ENCODE data around the gene TNS4. TPM values are rescaled to one million over a fixed set of nuclear protein-coding genes. Genes with fewer than 3 reads are reported as not detected.

The TNS4 gene
- total and polyA plus RNA-seq, 9 of the 15 experiments (the other 6 are each of a cell fraction or from before 2014, with no cell fraction given): 0.04 to 0.73 (median 0.24) TPM; not detected in 1

GRCh38 chr17:40443196-40443987, 58.0 kb downstream of the TNS4 start, which contains the start of gene IGFBP4 (continued):
- TF ChIP-seq, protein P1, sequence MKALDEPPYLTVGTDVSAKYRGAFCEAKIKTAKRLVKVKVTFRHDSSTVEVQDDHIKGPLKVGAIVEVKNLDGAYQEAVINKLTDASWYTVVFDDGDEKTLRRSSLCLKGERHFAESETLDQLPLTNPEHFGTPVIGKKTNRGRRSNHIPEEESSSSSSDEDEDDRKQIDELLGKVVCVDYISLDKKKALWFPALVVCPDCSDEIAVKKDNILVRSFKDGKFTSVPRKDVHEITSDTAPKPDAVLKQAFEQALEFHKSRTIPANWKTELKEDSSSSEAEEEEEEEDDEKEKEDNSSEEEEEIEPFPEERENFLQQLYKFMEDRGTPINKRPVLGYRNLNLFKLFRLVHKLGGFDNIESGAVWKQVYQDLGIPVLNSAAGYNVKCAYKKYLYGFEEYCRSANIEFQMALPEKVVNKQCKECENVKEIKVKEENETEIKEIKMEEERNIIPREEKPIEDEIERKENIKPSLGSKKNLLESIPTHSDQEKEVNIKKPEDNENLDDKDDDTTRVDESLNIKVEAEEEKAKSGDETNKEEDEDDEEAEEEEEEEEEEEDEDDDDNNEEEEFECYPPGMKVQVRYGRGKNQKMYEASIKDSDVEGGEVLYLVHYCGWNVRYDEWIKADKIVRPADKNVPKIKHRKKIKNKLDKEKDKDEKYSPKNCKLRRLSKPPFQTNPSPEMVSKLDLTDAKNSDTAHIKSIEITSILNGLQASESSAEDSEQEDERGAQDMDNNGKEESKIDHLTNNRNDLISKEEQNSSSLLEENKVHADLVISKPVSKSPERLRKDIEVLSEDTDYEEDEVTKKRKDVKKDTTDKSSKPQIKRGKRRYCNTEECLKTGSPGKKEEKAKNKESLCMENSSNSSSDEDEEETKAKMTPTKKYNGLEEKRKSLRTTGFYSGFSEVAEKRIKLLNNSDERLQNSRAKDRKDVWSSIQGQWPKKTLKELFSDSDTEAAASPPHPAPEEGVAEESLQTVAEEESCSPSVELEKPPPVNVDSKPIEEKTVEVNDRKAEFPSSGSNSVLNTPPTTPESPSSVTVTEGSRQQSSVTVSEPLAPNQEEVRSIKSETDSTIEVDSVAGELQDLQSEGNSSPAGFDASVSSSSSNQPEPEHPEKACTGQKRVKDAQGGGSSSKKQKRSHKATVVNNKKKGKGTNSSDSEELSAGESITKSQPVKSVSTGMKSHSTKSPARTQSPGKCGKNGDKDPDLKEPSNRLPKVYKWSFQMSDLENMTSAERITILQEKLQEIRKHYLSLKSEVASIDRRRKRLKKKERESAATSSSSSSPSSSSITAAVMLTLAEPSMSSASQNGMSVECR (CRISPR knock-in tag; IDR thresholded peaks at IDR 0.05): 0 out of 2 replicates have a peak, but pooled peaks have one; percentile 44
- TF ChIP-seq TRIM25 (IDR thresholded peaks at IDR 0.05; ENCODE audit: borderline replicate concordance) (no peak), MLLT1 (IDR thresholded peaks at IDR 0.05) (no peak), NONO (IDR thresholded peaks at IDR 0.05; ENCODE audit: low read depth in 2 of 2, low read length in 1 of 2) (peak; percentile 82 to 88), AFF1 (IDR thresholded peaks at IDR 0.05; ENCODE audit: low read depth in 1 of 2, partially characterized antibody in 2 of 2) (peak in 1 of 2 experiments; percentile 84), ILK (tag; IDR thresholded peaks at IDR 0.05; ENCODE audit: borderline replicate concordance, low read depth) (no peak), POLR2G (IDR thresholded peaks at IDR 0.05; ENCODE audit: low read depth, low read length) (peak; percentile 85), TFE3 (CRISPR knock-in tag; IDR thresholded peaks at IDR 0.05) (no peak)
- TF ChIP-seq, protein P2, sequence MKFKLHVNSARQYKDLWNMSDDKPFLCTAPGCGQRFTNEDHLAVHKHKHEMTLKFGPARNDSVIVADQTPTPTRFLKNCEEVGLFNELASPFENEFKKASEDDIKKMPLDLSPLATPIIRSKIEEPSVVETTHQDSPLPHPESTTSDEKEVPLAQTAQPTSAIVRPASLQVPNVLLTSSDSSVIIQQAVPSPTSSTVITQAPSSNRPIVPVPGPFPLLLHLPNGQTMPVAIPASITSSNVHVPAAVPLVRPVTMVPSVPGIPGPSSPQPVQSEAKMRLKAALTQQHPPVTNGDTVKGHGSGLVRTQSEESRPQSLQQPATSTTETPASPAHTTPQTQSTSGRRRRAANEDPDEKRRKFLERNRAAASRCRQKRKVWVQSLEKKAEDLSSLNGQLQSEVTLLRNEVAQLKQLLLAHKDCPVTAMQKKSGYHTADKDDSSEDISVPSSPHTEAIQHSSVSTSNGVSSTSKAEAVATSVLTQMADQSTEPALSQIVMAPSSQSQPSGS (CRISPR knock-in tag; IDR thresholded peaks at IDR 0.05): no peak

Measured in K562 (cell line).